Activated CD4-positive, alpha-beta T cell treated with anti-CD3 and anti-CD28 coated beads, Interleukin-2, amount 50 U/mL, for 4 hours (primary cell): Measurements from ENCODE around the gene LPP.

ENCODE experiments used
- DNase-seq, 2 experiments: peaks; one replicate each; pipeline ENCODE4 v3.0.0-alpha.2; 2020

Gene LPP

GRCh38 chr3:188171682-188172467 is 17.9 kb downstream of the LPP start:
- DNase-seq: no peak

- no peak for DNase-seq
Observed at GRCh38 chr3:188174317-188175044, 20.5 kb downstream of the LPP start.

- no peak for DNase-seq
Observed at GRCh38 chr3:188176476-188176875, 22.5 kb downstream of the LPP start.

GRCh38 chr3:188176884-188177283 is 22.9 kb downstream of the LPP start:
- no peak for DNase-seq

- no peak for DNase-seq
Observed at GRCh38 chr3:188177721-188178120, 23.8 kb downstream of the LPP start.

- no peak for DNase-seq
Observed at GRCh38 chr3:188178293-188178936, 24.5 kb downstream of the LPP start.

- DNase-seq: no peak
Observed at GRCh38 chr3:188179006-188179966, 25.3 kb downstream of the LPP start.

- no peak for DNase-seq
Observed at GRCh38 chr3:188180114-188180513, 26.2 kb downstream of the LPP start.

- DNase-seq: no peak
Observed at GRCh38 chr3:188183452-188183851, 29.5 kb downstream of the LPP start.

GRCh38 chr3:188184160-188184559 is 30.2 kb downstream of the LPP start:
- DNase-seq: no peak

- no peak for DNase-seq
Observed at GRCh38 chr3:188184649-188185048, 30.7 kb downstream of the LPP start.

- DNase-seq: no peak
Observed at GRCh38 chr3:188185717-188186251, 31.8 kb downstream of the LPP start.

GRCh38 chr3:188187053-188187452 is 33.1 kb downstream of the LPP start:
- no peak for DNase-seq

GRCh38 chr3:188188911-188189310 is 35.0 kb downstream of the LPP start:
- DNase-seq: no peak

- DNase-seq: no peak
Observed at GRCh38 chr3:188191460-188191859, 37.5 kb downstream of the LPP start.

GRCh38 chr3:188192034-188192433 is 38.1 kb downstream of the LPP start:
- DNase-seq: no peak

GRCh38 chr3:188194332-188194731 is 40.4 kb downstream of the LPP start:
- DNase-seq: no peak

- no peak for DNase-seq
Observed at GRCh38 chr3:188196232-188196990, 42.5 kb downstream of the LPP start.

- no peak for DNase-seq
Observed at GRCh38 chr3:188197388-188197847, 43.5 kb downstream of the LPP start.

GRCh38 chr3:188198001-188198400 is 44.0 kb downstream of the LPP start:
- DNase-seq: no peak

GRCh38 chr3:188198760-188199327 is 44.9 kb downstream of the LPP start:
- DNase-seq: no peak
